Stimulated activated CD8-positive, alpha-beta memory T cell treated with anti-CD3 and anti-CD28 coated beads, Interleukin-2, amount 100 ng/mL, for 48 hours (primary cell): ENCODE results near the gene BANP.
"Not testable (repeated sequence)": the region's sequence is repeated elsewhere in the genome, so short reads cannot be mapped to it uniquely, and the experiment has no call there.

Source experiments
- DNase-seq, 2 donors: peaks; one replicate each; pipeline ENCODE4 v3.0.0-alpha.2; 2020; ENCODE audit warnings: low read depth in 2 of 2

Gene BANP

DNA sequence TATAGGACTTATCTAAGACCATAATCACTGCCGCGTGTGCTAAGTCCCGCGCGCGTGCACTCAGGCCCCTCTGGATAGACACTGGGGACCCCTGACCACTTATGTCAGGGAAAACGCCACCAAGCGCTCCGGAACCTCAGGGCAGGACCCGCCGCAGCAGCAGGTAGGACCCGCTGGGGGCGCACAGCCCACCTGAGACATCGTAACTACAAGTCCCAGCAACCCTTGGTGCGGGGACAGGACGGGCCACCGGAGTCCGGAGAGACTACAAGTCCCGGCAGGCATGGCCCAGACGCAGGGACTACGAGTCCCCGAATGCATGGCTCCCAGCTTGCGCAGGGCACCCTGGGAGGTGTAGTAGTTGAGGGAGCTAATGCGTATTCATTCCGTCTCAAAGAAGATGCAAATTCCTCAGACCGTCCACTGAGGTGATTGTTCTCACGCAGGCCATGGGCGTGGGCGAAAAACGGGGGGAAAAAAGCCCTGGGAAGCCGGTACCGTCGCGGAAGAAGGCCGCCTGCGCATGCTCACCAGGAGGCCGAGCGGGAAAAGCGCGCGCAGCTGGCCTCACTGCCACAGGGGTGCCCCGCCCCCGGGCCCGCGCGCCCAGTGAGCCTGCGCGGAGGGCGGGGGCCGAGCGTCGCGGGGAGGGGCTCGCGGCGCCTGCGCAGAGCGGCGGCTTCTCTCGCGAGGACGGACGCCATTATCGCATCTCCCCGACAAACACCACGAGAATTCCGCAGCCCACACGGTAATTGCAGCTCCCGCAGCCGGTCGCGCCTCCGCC, at the start of gene BANP:
Gene BANP (plus strand): TSS at position 670 of the 787 bp plus-strand sequence. CDS start 23,682 bp downstream, outside the sequence.
- peak; percentile 93 to 94 for DNase-seq

- not testable (repeated sequence) for DNase-seq
These were observed 46.3 kb upstream of the BANP start for GRCh38 chr16:87904963-87905362.

DNA sequence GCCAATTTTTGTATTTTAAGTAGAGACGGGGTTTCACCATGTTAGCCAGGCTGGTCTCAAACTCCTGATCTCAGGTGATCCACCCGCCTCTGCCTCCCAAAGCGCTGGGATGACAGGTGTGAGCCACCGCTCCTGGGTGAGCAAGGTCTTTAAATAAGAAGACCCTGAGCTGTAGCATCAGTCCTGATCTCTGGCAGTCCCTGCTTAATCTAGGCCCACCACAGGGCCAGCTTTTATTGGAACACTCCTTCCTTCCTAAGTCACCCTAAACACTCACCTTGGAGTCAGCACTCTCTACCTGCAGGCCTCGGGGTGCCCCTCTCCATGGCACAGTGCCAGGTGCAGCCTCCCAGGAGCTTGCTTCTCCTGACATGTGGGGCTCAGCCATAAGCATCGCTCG, 45.7 kb upstream of the BANP start:
- DNase-seq = not testable (repeated sequence)

GRCh38 chr16:87908101-87908500, 43.1 kb upstream of the BANP start:
- not testable (repeated sequence) for DNase-seq

GRCh38 chr16:87909203-87909935, 41.9 kb upstream of the BANP start:
- peak; percentile 70 to 84 for DNase-seq

GRCh38 chr16:87911106-87911763, 40.0 kb upstream of the BANP start:
- DNase-seq = not testable (repeated sequence)

GRCh38 chr16:87912691-87913090, 38.5 kb upstream of the BANP start:
- not testable (repeated sequence) for DNase-seq

DNA sequence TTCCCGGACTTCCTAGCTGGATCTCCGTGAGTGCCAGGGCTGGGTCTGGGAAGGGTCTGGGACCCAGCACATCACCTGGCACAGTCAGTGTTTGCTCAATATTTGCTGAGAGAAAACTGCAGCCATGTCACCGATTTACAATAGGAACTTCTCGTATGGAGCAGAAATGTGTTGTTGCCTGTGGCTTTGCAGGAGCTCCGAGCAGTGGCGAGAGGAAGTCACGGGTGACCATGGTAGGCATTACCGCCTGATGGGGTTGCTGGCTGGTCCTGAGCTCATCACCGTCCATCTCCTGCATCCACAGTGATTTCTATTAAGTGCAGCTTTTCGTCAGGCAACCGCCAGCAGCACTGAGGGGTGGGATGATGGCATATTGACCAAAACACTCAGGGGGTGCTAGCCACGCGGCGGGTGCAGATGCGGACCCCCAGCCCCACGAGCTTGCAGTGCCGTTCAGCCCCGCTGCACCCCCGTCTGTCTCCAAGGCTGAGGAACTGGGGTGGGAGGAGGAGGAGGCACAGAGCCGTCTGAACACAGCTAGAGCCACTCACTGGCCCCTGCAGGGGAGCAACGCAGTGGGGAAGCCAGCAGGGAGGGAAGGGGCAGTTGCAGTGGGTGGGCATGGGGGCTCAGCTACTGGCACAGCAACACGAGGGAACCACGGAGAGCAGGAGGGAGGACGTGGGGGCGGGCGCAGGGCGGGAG, 37.1 kb upstream of the BANP start:
- not testable (repeated sequence) for DNase-seq

DNA sequence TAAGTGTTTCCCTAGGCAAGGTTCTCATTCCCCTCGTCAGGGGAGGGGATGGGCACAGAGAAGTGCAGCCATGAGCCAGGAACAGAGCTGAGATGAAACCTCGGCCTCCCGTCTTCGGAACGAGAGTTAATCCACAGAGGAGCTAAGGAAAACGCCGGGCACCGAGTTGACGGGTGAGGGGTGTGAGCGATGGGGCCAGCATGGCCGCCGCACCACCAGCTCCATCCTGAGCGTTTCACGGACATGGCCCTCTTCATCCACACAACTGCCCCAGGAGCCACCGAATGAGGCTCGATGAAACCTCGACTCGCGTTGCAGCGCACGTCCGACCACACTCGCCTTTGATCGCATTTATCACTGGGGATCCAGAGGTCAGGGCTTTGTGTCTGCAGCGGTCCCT, 36.4 kb upstream of the BANP start:
- DNase-seq = no peak

DNA sequence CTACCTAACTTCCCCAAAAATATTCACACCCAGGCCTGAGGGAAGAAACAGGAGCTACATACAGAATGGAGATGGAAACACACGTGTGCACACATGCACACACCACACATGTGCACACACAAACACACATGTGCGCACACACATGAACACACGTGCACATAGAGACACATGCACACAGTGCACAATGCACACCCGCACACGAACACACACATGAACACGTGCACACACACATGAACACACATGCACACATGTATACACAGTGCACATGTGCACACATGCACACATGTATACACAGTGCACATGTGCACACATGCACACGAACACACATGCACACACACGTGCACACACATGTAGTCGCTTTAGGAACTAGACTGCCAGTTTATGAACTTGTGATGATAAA, 33.7 kb upstream of the BANP start:
- DNase-seq = no peak

DNA sequence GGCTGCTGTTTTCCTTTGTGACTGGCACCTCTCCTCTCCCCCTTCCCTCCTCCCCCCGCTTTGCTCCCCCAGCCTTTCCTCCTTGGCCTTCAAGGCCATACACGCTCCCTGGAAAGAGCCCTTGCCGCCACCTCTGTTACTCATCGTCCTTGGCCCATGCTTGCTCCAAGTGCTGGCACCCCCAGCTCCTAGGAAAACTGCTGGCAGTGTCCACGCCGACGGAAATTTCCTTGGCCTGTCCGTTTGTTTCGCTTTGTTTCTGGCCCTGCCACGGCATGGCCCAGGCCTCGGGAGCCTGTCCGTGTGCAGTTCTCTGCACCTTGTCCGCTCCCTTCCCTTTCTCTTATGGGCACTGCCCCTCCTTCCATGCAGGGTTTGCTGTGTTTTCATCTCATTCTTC, 32.9 kb upstream of the BANP start:
- DNase-seq = no peak

GRCh38 chr16:87918866-87919680, 32.2 kb upstream of the BANP start:
- no peak for DNase-seq

GRCh38 chr16:87919681-87919994, 31.6 kb upstream of the BANP start:
- no peak for DNase-seq

- DNase-seq = no peak
These were observed 29.9 kb upstream of the BANP start for GRCh38 chr16:87921236-87921773.

- DNase-seq = no peak
These were observed 28.9 kb upstream of the BANP start for GRCh38 chr16:87922250-87922871.

DNA sequence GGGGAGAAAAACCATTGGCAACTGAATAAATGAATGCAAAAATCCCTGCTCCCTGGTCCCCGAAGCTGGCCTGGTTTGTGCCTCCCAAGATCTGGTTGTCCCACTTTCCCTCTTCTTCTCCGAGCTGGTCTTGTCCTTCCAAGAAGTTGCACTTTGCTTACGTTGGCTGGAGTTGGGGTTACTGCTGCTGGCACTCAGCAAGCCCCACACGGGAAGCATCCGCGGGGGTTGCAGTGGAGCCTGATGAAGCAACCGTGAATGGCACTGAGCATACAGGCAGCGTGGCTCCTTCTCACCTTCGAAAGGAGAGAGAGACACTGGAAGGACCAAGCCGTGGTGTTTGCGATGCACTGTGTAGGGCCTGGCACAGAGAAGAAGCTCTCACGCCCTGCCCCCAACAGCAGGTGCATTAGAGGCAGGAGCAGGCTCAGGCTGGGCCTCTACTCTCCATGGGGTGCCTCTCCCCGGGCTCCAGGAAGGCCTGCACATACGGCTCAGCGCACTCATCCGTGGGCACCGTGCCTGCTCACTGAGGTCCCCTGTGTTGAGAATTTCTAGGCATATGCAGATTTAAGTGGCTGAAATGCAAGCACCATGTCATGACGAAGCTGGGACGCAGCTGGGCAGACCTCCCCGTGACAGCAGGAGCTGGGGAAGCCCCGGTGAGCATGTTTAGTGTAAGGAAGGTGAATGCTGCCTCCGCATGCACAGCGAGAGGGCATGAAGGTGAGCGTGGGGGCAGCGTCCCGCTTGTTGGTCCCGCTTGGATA, 27.0 kb upstream of the BANP start:
- no peak for DNase-seq

- no peak for DNase-seq
These were observed 26.2 kb upstream of the BANP start for GRCh38 chr16:87924811-87925670.
